NCI-H146 (cell line): ENCODE results near the gene ANXA6.

Experiments used
- DNase-seq: peaks from one replicate; lab custom pipeline; 2025; lab: John Stamatoyannopoulos, UW

Gene ANXA6

GRCh38 chr5:151128817-151129216, 28.8 kb downstream of the ANXA6 start:
- DNase-seq = no peak

DNA sequence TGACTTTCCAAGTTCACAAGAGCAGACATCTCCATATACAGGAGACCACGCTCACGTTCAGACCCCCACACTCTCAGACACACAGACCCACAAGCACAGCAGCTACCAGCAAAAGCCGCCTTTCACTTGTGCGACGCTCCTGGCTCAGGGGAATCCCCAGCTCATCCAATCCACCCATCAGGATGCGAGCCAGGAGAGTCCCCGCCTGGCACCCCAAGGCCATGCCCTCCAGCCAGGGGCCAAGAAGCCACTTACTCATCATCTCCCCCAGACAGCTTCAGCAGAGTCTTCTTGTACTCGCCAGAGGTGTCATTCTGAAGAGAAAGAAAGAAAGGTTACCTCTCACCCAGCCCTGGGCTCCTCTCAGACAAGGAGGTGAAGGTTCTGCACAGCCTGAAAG, 29.7 kb downstream of the ANXA6 start:
- DNase-seq = no peak

- DNase-seq = peak; percentile 54
Measured at GRCh38 chr5:151126199-151126645, 31.4 kb downstream of the ANXA6 start.

DNA sequence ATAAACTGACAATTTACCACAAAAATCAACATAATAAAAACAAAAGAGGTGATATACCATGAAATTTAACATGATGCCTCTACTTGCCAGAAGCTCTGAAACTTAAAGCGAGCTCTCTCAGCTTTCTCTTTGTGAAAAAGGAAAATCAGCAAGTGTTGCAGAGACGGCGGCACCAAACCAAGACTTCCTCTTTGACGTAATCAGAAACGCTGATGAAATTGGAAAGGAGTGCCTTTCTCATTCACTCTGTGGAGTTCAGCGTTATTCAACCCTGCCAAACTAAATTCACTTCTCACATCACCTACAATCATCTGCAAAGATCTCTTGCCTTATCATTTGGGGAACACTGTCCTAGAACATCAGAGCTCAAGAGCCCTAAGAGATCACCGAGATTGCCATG, 32.2 kb downstream of the ANXA6 start:
- no peak for DNase-seq

DNA sequence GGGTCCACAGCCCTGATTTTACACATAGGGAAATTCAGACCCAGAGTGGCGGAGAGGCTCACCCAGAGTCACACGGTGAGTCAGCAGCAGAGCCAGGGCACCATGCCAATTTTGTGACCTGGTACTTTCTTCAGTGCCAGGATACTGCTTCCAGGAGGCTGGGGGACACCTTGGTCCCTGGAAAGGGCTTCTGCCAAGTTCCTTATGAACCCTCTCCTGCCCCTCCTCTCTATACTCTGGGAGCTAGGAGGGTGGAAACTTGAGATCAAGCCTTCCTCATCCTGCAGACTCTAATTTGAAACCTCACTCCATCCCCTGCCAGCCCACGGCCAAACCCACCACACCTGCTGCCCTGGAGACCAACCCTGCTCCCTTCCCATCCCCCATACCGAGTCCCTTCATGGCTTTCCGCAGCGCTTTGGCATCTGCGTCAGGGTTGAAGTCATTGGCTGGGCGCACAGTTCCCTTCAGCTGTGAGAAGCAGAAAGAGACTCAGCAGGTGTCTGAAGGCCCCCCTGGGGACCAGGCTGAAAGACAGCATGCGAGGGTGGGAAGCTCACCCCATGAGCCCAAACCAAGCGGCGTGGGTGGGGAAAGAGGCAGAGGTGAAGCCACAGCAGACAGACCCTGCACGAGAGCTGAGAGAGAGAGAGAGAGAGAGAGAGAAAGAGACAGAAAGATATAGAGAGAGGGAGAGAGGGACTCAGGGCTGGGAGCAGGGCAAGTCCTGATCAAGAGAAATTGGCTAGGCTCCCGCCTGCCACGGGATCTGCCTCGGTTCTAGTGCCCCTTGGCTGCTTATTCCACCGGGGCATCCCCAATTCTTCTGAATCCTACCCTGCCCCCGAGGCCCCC, 33.5 kb downstream of the ANXA6 start:
- DNase-seq = peak; percentile 53

GRCh38 chr5:151122828-151123227, 34.8 kb downstream of the ANXA6 start:
- no peak for DNase-seq

GRCh38 chr5:151121665-151122064, 35.9 kb downstream of the ANXA6 start:
- DNase-seq = no peak

DNA sequence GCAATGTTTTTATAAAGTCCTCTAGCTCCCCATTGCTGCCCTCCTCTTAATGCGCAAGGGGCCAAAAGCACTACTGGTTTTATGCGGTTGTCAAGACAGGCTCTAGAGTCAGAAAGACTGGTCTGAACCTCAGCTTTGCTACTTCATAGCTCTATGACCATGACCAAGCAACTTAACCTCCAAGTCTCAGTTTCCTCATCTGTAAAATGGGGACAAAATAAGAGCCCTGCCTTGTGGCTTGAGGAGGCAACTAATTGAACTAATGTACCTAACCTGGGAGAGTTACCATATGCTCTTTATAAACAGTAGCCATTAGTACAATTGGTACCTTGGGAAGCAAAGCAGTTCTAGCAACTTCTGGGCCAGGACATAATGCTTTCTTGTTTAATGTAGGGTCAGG, 36.5 kb downstream of the ANXA6 start:
- no peak for DNase-seq

DNA sequence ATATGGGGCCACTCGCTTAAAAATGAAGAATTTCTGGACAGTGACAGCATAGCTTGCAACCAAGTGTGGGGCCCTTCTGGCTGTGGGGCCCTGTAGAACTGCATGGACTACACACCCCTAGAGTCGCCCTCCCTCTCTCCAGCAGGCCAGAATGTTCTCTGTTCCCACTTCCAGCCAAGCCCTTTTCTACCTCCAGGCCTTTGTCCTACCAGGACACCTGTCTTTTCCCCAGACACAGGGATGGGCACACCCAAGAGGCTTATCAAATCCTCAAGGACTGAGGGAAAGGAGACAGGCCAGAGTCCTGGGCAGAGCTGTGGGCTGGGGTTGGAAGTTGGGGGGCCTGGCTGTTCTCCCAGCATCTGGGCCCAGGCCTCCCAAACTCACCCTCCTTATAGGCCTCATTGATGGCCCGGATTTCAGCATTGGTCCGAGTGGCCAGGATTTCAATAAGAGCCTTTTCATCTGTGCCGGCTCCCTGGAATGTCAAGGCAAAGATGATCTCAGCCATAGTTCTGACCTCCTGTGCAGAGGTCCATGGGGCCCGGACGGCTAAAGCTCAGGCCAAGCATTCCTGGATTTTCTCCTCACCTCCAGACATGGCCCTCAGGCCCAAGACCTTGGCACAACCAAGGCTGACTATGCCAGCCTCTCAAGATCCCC, 38.5 kb downstream of the ANXA6 start:
- no peak for DNase-seq

GRCh38 chr5:151115272-151115905, 42.2 kb downstream of the ANXA6 start:
- DNase-seq = peak; percentile 31

DNA sequence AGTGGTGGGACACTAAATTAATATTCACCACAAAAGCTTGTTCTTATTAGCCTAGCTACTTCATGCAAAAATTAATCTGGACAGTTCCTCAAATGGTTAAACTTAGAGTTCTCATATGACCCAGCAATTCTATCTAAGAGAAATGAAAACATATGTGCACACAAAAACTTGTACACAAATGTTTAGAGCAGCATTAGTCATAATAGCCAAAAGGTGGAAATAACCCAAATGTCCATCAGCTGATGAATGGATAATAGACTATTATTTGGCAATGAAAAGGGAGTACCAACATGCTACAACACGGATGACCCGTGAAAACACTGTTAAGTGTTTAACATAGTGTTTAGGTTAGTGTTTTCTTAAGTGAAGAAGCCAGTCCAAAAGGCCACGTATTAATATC, 43.9 kb downstream of the ANXA6 start:
- DNase-seq = no peak

- DNase-seq = no peak
Measured at GRCh38 chr5:151110992-151111391, 46.6 kb downstream of the ANXA6 start.

- DNase-seq = no peak
Measured at GRCh38 chr5:151110122-151110681, 47.4 kb downstream of the ANXA6 start.

DNA sequence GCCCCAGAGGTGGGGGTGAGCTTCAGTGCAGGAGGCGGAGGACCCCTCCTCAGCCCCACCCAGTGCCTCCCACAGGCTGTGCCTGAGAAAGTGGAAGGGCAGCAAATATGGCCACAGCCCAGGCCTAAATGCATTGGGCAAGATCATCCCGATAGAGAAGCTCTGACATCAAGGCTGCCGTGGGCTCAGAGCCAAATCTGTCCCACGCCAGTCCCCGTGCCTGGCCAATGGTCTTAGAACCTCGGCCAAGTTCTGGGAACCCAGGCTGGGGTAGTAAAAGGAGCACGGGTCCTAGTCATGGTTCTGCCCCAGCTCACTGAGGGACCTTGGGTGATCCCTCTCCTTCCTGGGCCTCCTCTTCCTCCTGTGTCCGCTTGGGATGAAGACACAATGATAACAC, 49.0 kb downstream of the ANXA6 start:
- DNase-seq = no peak

- no peak for DNase-seq
Measured at GRCh38 chr5:151107738-151108520, 49.6 kb downstream of the ANXA6 start.

- no peak for DNase-seq
Measured at GRCh38 chr5:151107084-151107483, 50.5 kb downstream of the ANXA6 start.

DNA sequence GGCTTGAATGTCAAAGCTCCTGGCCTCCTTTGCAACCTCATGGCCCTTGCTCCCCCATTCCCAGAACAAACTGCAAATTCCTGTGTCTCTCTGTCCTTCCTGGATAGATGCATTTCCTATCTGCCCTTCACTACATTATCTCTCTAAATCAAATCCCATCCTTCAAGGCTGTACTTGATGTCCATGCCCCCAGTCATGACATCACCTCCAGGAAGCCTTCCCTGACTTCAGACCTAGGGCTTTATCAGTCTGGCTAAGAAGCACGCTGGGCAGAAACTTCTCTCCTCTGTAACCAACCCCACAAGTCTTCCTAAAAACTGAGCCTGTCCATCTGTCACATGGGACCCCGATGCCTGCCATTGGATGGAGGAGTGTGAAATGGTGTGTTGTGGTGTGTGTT, 51.1 kb downstream of the ANXA6 start:
- DNase-seq = no peak

- no peak for DNase-seq
Measured at GRCh38 chr5:151106043-151106442, 51.5 kb downstream of the ANXA6 start.

DNA sequence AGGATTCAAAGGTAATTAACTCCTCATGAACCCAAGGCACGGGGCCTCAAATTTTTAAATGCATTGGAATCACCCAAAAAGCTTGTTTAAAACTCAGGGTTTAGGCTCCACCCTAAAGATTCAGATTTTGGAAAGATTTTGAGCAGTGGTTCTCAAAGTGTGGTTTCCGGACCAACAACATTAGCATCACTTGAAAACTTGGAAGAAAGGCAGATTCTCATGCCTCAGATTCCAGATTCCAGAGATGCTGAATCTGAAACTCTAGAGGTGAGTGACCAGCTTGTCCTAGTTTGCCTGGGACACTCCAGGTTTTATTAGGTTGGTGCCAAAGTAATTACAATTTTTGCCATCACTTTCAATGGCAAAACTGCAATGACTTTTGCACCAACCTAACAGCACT, 52.0 kb downstream of the ANXA6 start:
- no peak for DNase-seq

- DNase-seq = no peak
Measured at GRCh38 chr5:151104795-151105194, 52.8 kb downstream of the ANXA6 start.

DNA sequence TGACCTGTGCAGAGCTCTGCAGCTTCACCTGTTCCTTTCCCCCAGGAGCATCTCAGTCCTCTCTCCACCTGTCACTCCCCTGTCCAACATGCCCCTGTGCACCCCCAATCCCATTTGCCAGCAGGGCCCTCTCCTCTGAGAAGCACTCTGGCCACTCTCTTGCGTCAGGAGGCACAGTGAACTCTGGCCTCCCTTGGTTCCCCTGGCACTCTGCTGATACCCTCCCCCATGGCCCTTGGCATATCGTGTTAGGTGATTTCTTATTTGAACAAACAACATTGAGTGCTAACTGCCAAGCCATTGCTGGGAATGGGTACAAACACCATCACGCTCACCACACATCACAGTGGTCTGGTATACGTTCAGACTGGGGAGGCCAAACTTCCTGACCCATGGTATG, 55.8 kb downstream of the ANXA6 start:
- no peak for DNase-seq

DNA sequence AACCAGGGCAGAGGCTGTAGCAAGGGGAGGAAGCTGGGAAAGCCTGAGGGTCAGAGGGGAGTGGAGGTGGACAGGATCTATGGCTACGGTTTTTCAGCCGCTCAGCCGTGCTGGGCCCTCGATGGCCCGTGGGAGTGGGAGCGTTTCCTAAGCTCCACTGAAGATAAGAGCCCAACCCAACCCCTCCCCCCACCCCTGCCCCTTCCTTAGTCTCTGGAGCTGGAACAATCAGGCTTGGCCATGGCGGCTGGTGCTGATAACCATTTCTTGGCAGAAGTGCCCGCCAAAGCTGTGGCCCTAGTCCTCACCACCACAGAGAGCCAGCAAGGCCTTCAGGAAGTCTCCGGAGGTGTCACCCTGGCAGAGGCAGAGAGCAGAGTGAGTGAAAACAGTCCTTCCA, 56.4 kb downstream of the ANXA6 start:
- no peak for DNase-seq
